Activated CD8-positive, alpha-beta T cell treated with anti-CD3 and anti-CD28 coated beads for 36 hours (primary cell): ENCODE results near the gene UBAC2. TPM values are rescaled to one million over a fixed set of nuclear protein-coding genes. Genes with fewer than 3 reads are reported as not detected.
A peak's percentile ranks its signal among the peaks of the same experiment; 100 is the strongest.

Experiments used
- ATAC-seq: fragments of 200-7000 bp; cut with Tn5 transposase; one replicate; pipeline ENCODE4 v1.10.0; 2021; ENCODE audit warnings: mild to moderate bottlenecking, moderate library complexity
- CTCF ChIA-PET: fragments of 350-600 bp; sonication (Branson Sonifier 250); formaldehyde crosslinking; loops from one replicate; lab custom pipeline; 2021; ENCODE audit warnings: antibody characterized with exemption; lab: Charles Lee
- POLR2A ChIA-PET: fragments of 350-600 bp; sonication (Branson Sonifier 250); formaldehyde crosslinking; loops from one replicate; lab custom pipeline; 2021; ENCODE audit warnings: antibody characterized with exemption; lab: Charles Lee
- DNase-seq: peaks from one replicate; pipeline ENCODE4 v3.0.0-alpha.2; 2020
- H3K27ac Mint-ChIP-seq: one replicate; pipeline ENCODE4 v1.8.0; 2021; ENCODE audit warnings: mild to moderate bottlenecking, mixed read lengths
- H3K27me3 Mint-ChIP-seq: one replicate; pipeline ENCODE4 v1.8.0; 2021; ENCODE audit warnings: mixed read lengths
- H3K36me3 Mint-ChIP-seq: one replicate; pipeline ENCODE4 v1.8.0; 2021; ENCODE audit warnings: low read depth, mixed read lengths
- H3K4me1 Mint-ChIP-seq: one replicate; pipeline ENCODE4 v1.8.0; 2021; ENCODE audit warnings: low read depth, mixed read lengths
- H3K4me3 Mint-ChIP-seq: one replicate; pipeline ENCODE4 v1.8.0; 2021; ENCODE audit warnings: mild to moderate bottlenecking, moderate library complexity, mixed read lengths
- H3K9me3 Mint-ChIP-seq: one replicate; pipeline ENCODE4 v1.8.0; 2021; ENCODE audit warnings: mixed read lengths
- intact Hi-C: fragments of 100-400 bp; cut with micrococcal nuclease; formaldehyde crosslinking; loops from one replicate; pipeline ENCODE4 v1.10.0; 2022
- total RNA-seq, 2 experiments: library from RNA; stranded (reverse); gene quantifications; one replicate each; pipeline ENCODE4 v1.2.3, GENCODE V29; 2021
- TF ChIP-seq, protein P1 (sequence below): fragments of 200-600 bp; IDR thresholded peaks from one replicate; pipeline ENCODE4 v1.8.0; 2022; ENCODE audit warnings: antibody characterized with exemption, mild to moderate bottlenecking

UBAC2 gene
- total RNA-seq, 2 experiments from 2014 or later, result 63.7 to 68.4 TPM

- ChIA-PET CTCF (interaction anchor here (16.2 to 19.3 kb wide), 2 partner anchors 58 to 108 kb away, joined by 280 to 395 read pairs; no protein-coding TSS in a partner anchor), POLR2A (interaction anchor here (1.3 kb wide), 1 partner anchor 22 kb away, joined by 3 read pairs; no protein-coding TSS in a partner anchor)
- no peak for DNase-seq
- H3K4me3 Mint-ChIP-seq, result no peak overlapping the region
- H3K27me3 Mint-ChIP-seq, result no peaks in the 10 kb centered on the region
- H3K27ac Mint-ChIP-seq, result no peak overlapping the region
- TF ChIP-seq, protein P1, sequence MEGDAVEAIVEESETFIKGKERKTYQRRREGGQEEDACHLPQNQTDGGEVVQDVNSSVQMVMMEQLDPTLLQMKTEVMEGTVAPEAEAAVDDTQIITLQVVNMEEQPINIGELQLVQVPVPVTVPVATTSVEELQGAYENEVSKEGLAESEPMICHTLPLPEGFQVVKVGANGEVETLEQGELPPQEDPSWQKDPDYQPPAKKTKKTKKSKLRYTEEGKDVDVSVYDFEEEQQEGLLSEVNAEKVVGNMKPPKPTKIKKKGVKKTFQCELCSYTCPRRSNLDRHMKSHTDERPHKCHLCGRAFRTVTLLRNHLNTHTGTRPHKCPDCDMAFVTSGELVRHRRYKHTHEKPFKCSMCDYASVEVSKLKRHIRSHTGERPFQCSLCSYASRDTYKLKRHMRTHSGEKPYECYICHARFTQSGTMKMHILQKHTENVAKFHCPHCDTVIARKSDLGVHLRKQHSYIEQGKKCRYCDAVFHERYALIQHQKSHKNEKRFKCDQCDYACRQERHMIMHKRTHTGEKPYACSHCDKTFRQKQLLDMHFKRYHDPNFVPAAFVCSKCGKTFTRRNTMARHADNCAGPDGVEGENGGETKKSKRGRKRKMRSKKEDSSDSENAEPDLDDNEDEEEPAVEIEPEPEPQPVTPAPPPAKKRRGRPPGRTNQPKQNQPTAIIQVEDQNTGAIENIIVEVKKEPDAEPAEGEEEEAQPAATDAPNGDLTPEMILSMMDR, result no peak
- H3K9me3 Mint-ChIP-seq, result no peaks in the 10 kb centered on the region
- ATAC-seq, result no peak
- intact Hi-C loops, result no loop called here
- peaks cover 75% of the 10 kb centered on the region for H3K36me3 Mint-ChIP-seq
- peaks cover 87% of the 10 kb centered on the region for H3K4me1 Mint-ChIP-seq
Measured at GRCh38 chr13:99377641-99378040, 177.0 kb downstream of the UBAC2 start.

GRCh38 chr13:99378985-99379733, 178.5 kb downstream of the UBAC2 start:
- no peaks in the 10 kb centered on the region for H3K27me3 Mint-ChIP-seq
- DNase-seq, result no peak
- intact Hi-C loops, result no loop called here
- ChIA-PET POLR2A (interaction anchor here (1.1 to 5.0 kb wide), 2 partner anchors 27 to 55 kb away, joined by 3 to 38 read pairs; no protein-coding TSS in a partner anchor), CTCF (interaction anchor here (0.8 to 19.3 kb wide), 3 partner anchors 26 to 109 kb away, joined by 3 to 395 read pairs (median 280); no protein-coding TSS in a partner anchor)
- H3K9me3 Mint-ChIP-seq, result no peaks in the 10 kb centered on the region
- TF ChIP-seq, protein P1, result no peak
- no peak overlapping the region for H3K4me3 Mint-ChIP-seq
- H3K27ac Mint-ChIP-seq, result no peak overlapping the region
- H3K36me3 Mint-ChIP-seq, result peaks cover 64% of the 10 kb centered on the region
- H3K4me1 Mint-ChIP-seq, result peaks cover 89% of the 10 kb centered on the region
- ATAC-seq, result no peak

GRCh38 chr13:99379856-99380801, 179.5 kb downstream of the UBAC2 start:
- Mint-ChIP-seq H3K9me3 (no peaks in the 10 kb centered on the region), H3K4me1 (peaks cover 88% of the 10 kb centered on the region), H3K36me3 (peaks cover 55% of the 10 kb centered on the region), H3K27ac (peak overlapping the region; percentile 86), H3K4me3 (no peak overlapping the region), H3K27me3 (no peaks in the 10 kb centered on the region)
- TF ChIP-seq, protein P1, result no peak
- intact Hi-C loops, result loop anchor here (2.0 kb wide), 1 partner anchor 57 kb away; no protein-coding TSS in a partner anchor
- DNase-seq, result no peak
- ChIA-PET CTCF (interaction anchor here (0.8 to 19.3 kb wide), 9 partner anchors 9 to 110 kb away, joined by 3 to 395 read pairs (median 5); no protein-coding TSS in a partner anchor), POLR2A (interaction anchor here (0.9 to 5.0 kb wide), 12 partner anchors 8 to 110 kb away, joined by 3 to 38 read pairs (median 8); no protein-coding TSS in a partner anchor)
- no peak for ATAC-seq

GRCh38 chr13:99380921-99381645, 180.4 kb downstream of the UBAC2 start:
- Mint-ChIP-seq H3K4me3 (no peak overlapping the region), H3K27ac (peak overlapping the region; percentile 86)
- intact Hi-C loops, result loop anchor here (1.0 to 2.0 kb wide), 2 partner anchors 58 to 112 kb away; no protein-coding TSS in a partner anchor

More at GRCh38 chr13:99380921-99381645, 180.4 kb downstream of the UBAC2 start:
- ChIA-PET CTCF (interaction anchor here (0.6 to 19.3 kb wide), 16 partner anchors 10 to 205 kb away, joined by 3 to 395 read pairs (median 4); no protein-coding TSS in a partner anchor), POLR2A (interaction anchor here (0.7 to 5.0 kb wide), 13 partner anchors 9 to 111 kb away, joined by 3 to 38 read pairs (median 8); no protein-coding TSS in a partner anchor)
- Mint-ChIP-seq H3K4me1 (peaks cover 89% of the 10 kb centered on the region), H3K27me3 (no peaks in the 10 kb centered on the region), H3K9me3 (no peaks in the 10 kb centered on the region), H3K36me3 (peaks cover 60% of the 10 kb centered on the region)
- peak; percentile 68 for ATAC-seq
- peak; percentile 90 for DNase-seq
- TF ChIP-seq, protein P1, result no peak
